Measurements from ENCODE around the gene RGP1. TPM values are rescaled to one million over a fixed set of nuclear protein-coding genes. Genes with fewer than 3 reads are reported as not detected.

RGP1 gene
- total and polyA plus RNA-seq, 9 of the 15 experiments (the other 6 are each of a cell fraction or from before 2014, with no cell fraction given) = 0.42 to 13.8 (median 6.7) TPM

DNA sequence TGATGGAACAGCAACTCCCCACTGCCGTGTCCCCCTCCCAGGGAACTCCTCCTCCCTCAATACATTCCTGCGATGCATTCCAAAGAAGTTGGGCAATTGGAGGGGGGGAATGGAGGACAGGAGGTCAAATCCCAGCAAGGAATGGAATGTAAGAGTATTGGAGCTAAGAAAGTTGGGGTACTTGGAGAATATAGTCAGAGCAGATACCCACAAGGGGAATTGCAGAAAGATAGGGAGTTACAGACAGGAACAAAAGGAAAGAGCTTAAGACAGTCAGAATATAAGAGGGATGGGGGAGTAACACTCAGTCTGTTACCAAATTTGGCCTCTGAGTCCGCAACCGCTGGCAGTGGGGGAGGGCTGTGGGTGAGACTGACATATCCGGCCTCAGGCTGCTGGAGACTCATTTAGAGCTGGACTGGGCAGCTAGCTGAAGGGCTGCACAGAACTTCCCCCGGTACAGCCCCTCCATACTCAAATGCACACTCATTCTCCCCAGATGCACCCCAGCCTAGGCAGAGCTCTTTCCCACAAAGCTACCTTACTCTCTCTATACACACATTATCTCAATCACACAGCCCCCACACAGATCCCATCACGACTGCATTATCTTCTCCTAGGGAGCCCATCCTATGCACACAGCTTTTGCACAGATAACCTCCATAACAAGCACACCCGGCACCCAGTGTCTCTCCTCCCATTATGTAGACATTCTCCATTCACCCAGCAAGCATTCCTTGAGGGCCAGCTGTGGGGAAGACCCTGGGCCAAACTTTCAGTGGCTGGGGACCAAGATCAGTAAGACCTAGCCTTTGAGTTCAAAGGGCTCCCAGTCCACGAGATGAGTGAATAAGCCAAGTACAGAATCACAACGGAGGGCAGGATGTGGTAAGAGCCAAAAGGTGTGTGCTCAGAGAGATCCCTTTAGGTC, 20.8 kb upstream of the RGP1 start (continued):
- TF ChIP-seq ZEB2 (IDR thresholded peaks at IDR 0.05) (peak; percentile 75), NFRKB (IDR thresholded peaks at IDR 0.05; ENCODE audit: low read depth) (peak; percentile 77; the same call in 1 of the 2 replicates), BCOR (IDR thresholded peaks at IDR 0.05) (peak; percentile 73; the same call in 1 of the 2 replicates), CXXC5 (CRISPR knock-in tag; IDR thresholded peaks at IDR 0.05) (peak; percentile 66), HNRNPL (IDR thresholded peaks at IDR 0.05; ENCODE audit: low read depth, low read length) (0 out of 2 replicates have a peak, but pooled peaks have one; percentile 26), MAFF (IDR thresholded peaks at IDR 0.05; ENCODE audit: low read length) (peak; percentile 54; the same call in 1 of the 2 replicates), TARDBP (IDR thresholded peaks at IDR 0.05) (no peak), PCBP1 (IDR thresholded peaks at IDR 0.05; ENCODE audit: low read depth, low read length, poor library complexity, severe bottlenecking) (no peak), FOXM1 (IDR thresholded peaks at IDR 0.05; ENCODE audit: low read depth) (peak; percentile 78), FOXM1 (CRISPR knock-in tag; IDR thresholded peaks at IDR 0.05; ENCODE audit: low read depth) (no peak), MEF2D (tag; conservative IDR thresholded peaks at IDR 0.05; ENCODE audit: low read depth) (peak; percentile 66), ZNF124 (CRISPR knock-in tag; IDR thresholded peaks at IDR 0.05) (no peak), ARID3A (IDR thresholded peaks at IDR 0.05; ENCODE audit: borderline replicate concordance, low read depth, low read length) (peak; percentile 62; the same call in 1 of the 2 replicates)
- TF ChIP-seq, protein P1, sequence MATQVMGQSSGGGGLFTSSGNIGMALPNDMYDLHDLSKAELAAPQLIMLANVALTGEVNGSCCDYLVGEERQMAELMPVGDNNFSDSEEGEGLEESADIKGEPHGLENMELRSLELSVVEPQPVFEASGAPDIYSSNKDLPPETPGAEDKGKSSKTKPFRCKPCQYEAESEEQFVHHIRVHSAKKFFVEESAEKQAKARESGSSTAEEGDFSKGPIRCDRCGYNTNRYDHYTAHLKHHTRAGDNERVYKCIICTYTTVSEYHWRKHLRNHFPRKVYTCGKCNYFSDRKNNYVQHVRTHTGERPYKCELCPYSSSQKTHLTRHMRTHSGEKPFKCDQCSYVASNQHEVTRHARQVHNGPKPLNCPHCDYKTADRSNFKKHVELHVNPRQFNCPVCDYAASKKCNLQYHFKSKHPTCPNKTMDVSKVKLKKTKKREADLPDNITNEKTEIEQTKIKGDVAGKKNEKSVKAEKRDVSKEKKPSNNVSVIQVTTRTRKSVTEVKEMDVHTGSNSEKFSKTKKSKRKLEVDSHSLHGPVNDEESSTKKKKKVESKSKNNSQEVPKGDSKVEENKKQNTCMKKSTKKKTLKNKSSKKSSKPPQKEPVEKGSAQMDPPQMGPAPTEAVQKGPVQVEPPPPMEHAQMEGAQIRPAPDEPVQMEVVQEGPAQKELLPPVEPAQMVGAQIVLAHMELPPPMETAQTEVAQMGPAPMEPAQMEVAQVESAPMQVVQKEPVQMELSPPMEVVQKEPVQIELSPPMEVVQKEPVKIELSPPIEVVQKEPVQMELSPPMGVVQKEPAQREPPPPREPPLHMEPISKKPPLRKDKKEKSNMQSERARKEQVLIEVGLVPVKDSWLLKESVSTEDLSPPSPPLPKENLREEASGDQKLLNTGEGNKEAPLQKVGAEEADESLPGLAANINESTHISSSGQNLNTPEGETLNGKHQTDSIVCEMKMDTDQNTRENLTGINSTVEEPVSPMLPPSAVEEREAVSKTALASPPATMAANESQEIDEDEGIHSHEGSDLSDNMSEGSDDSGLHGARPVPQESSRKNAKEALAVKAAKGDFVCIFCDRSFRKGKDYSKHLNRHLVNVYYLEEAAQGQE (IDR thresholded peaks at IDR 0.05; ENCODE audit: borderline replicate concordance) = peak; percentile 27; the same call in 1 of the 2 replicates
- TF ChIP-seq, protein P1 (CRISPR knock-in tag; IDR thresholded peaks at IDR 0.05; ENCODE audit: low read depth) = no peak
- TF ChIP-seq, protein P2, sequence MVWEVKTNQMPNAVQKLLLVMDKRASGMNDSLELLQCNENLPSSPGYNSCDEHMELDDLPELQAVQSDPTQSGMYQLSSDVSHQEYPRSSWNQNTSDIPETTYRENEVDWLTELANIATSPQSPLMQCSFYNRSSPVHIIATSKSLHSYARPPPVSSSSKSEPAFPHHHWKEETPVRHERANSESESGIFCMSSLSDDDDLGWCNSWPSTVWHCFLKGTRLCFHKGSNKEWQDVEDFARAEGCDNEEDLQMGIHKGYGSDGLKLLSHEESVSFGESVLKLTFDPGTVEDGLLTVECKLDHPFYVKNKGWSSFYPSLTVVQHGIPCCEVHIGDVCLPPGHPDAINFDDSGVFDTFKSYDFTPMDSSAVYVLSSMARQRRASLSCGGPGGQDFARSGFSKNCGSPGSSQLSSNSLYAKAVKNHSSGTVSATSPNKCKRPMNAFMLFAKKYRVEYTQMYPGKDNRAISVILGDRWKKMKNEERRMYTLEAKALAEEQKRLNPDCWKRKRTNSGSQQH (CRISPR knock-in tag; IDR thresholded peaks at IDR 0.05) = 0 out of 2 replicates have a peak, but pooled peaks have one; percentile 38
